GM23248 (cell line): ENCODE data around the gene ANKRD13C.

Source experiments
- EZH2 ChIP-seq: fragments of 200-600 bp; sonication (generic); IDR thresholded peaks from 2 replicates; pipeline ENCODE4 v1.6.1; 2018; ENCODE audit warnings: antibody characterized with exemption, mild to moderate bottlenecking; ENCODE audit not compliant: insufficient read depth, poor library complexity, severe bottlenecking
- EZH2phosphoT487 ChIP-seq: fragments of 200-600 bp; sonication (generic); IDR thresholded peaks from 2 replicates; pipeline ENCODE4 v1.6.1; 2018; ENCODE audit warnings: antibody characterized with exemption, moderate library complexity, mild to moderate bottlenecking, low read depth; ENCODE audit not compliant: insufficient read depth

- TF ChIP-seq EZH2 (no peak), EZH2phosphoT487 (no peak)
Measured at GRCh38 chr1:70286453-70286852, 68.1 kb downstream of the ANKRD13C start.
